GM18526 (cell line): ENCODE measurements around the gene SERINC1.

Source experiments
- POLR2A ChIP-seq: IDR thresholded peaks from 3 replicates; pipeline ENCODE4 v1.6.1; 2011; ENCODE audit not compliant: insufficient read length; ENCODE audit errors: extremely low read depth

The SERINC1 gene

DNA sequence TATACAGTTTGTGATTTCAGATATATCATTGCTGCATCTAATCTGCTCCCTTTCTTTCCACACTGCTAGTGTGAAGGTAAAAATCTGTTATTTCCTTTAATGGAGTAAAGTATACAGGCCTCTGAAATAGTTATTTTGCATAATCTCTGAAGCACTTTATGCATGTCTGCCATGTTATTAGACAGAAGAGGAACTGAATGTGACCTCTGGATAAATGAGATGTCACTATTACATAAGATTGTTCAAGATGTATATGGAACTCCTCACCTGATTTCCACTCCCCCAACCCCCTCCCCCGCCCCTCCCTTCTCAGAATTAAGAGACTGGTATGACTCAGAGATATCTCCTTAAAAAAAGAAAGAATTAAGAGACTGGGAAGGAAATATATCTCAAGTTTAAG, 26.3 kb downstream of the SERINC1 start:
- TF ChIP-seq POLR2A, result no peak

GRCh38 chr6:122438975-122439374, 32.6 kb downstream of the SERINC1 start:
- TF ChIP-seq POLR2A, result no peak

- no peak for TF ChIP-seq POLR2A
Observed at GRCh38 chr6:122432816-122433215, 38.8 kb downstream of the SERINC1 start.

DNA sequence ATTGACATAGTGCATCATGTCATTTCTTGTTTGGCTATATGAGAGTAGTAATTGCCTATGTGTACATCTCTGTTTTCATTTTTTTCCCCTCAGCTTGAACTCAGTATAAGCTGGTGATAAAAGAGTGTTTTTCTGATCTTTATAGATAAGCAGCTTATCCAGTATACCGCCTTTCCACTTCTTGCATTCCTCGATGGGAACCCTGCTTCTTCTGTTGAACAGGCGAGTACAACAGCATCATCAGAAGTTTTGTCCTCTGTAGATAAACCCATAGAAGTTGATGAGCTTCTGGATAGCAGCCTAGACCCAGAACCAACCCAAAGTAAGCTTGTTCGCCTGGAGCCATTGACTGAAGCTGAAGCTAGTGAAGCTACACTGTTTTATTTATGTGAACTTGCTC, 39.8 kb downstream of the SERINC1 start:
- no peak for TF ChIP-seq POLR2A

- TF ChIP-seq POLR2A, result no peak
Observed at GRCh38 chr6:122429323-122429722, 42.3 kb downstream of the SERINC1 start.

DNA sequence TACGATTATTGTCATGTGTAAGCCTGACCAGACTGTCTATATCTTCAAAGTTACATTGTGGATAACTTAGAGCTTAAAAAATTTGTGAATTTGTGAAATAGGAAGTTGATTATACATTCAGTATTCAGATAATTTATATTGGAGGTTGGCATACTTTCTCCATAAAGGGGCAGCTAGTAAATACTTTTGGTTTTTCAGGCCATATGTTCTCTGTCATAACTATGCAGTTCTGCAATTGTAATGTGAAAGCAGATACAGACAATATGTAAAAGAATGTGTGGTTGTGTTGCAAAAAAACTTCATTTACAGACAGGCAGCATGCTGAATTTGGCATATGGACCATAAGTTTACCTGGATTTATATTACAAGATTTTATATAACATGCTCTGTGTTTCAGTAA, 42.8 kb downstream of the SERINC1 start:
- no peak for TF ChIP-seq POLR2A

- TF ChIP-seq POLR2A, result no peak
Observed at GRCh38 chr6:122426597-122426996, 45.0 kb downstream of the SERINC1 start.

GRCh38 chr6:122423734-122424133, 47.9 kb downstream of the SERINC1 start:
- TF ChIP-seq POLR2A, result no peak

DNA sequence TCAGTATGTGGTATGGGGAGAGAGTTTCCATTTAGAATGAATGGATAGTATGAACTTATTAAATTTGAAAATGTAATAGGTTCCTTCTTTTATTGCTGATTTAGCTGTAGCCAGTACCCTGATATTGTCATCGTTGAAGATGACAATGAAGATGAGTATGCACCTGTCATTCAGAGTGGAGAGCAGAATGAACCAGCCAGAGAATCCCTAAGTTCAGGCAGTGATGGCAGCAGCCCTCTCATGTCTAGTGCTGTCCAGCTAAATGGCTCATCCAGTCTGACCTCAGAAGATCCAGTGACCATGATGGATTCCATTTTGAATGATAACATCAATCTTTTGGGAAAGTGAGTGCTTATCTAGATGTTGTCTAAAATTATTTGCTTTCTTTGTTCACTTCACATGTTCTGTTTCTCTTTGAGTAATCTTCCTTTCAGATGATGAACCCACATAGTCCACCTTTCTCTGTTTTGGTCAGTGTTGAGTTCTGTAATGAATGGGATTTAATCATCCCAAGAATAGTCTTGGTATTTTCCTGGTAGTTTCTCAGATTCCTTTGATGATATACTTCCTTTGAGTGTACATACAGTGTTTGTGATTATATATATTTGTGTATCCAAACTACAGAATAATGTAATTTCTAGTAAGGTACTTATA, 48.9 kb downstream of the SERINC1 start:
- no peak for TF ChIP-seq POLR2A

DNA sequence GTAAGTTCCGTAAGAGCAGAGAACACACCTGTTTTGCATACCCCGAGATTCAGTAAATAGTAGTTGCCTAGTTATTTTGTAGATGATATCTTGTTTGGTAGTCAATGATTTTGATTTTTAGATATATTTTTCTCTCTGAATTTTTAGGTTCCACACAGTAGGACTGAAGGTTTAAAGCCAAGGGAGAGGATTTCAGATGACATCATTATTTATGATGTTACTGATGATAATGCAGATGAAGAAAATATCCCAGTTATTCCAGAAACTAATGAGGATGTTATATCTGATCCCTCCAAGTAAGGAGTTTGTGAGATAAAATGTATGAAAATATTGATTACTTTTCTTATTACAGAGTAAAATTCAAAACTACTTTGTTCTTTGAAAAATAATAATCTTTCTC, 49.6 kb downstream of the SERINC1 start:
- no peak for TF ChIP-seq POLR2A

DNA sequence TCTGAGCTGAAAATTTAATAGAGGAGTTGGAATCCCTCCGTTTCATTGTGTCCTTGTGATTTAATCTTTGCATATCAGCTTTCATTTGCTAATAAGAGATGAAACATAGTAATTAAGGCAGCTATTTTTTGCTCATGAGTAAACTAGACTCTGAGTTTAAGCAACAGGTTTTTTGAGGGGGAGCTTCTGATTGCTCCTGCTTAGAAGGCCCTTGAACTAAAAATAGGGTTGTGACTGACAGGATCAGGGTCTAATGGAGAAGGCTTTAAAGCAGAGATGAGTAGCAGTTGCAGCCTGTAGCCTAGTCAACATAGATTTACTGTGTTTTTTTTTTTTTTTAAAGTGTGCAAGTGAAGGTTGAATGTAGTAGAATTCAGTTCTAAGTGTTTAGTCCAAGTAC, 54.8 kb downstream of the SERINC1 start:
- TF ChIP-seq POLR2A, result no peak

DNA sequence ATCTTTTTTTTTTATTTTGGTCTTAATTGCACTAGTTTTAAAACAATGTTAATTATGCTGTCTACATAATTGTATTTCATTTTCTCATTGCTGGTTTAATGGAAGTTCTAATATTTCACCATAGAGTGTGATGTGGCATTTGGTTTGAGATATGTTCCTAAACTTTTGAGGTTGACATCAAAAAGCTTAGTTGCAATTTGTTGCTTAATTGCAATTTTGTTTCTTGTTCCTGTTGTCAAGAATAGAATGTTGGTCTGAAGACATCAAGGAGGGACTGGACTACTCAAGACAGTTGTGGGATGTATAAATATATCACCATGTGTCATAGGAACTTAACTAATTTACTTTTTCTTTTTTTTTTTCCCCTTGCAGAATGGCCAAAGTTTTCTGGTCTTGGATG, 59.6 kb downstream of the SERINC1 start:
- TF ChIP-seq POLR2A, result no peak

DNA sequence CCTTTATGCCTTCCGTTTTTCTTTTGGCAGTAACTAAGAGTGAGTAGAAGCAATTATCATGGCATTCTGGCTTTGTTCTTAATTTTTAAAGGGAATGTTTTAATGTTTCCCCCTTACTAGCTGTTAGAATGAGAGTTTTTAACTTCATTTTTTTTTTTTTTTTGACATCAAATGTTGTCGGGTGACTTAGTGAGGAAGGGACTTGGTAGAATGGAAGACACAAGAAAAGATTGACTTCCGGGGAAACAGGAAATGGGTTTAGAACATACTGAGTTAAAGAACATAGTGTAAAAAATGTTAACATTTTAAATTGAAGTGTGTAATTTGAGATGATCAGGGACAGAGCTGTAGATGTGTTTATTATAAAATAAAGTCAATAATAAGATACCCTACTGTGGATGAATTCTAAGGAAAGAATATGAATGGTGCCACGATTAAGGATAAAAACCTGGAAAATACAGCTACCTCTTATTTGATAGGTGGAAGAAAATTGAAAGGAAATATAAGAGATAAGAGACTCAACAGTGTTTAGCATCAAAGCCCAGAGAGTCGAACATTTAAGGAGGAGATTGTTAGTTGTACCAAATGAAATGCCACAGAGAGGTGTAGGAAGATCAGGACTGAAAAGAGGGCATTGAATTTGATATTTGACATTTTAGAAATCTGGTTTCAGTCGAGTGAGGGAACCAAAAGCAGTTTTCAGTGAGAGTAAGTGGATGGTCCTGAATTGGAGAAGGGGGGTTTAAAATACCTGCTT, 62.7 kb downstream of the SERINC1 start:
- TF ChIP-seq POLR2A, result no peak

DNA sequence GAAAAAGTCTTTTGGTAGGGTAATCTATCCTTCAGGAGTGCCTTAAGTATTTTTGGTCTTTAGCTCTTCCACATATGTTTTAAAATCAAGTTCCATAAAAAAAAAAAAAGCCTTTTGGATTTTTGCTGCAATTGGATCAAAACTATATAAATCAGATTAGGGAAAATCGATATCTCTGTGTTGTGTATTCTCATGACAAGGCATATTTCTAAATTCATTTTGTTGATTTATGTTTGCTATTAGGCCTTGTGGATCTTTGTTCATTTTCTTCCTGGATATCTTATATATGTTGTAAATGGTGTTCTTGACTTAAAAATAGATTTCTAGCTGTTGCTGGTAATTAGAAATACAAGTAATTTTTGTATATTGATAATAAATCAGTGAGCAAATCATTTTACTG, 63.4 kb downstream of the SERINC1 start:
- no peak for TF ChIP-seq POLR2A

DNA sequence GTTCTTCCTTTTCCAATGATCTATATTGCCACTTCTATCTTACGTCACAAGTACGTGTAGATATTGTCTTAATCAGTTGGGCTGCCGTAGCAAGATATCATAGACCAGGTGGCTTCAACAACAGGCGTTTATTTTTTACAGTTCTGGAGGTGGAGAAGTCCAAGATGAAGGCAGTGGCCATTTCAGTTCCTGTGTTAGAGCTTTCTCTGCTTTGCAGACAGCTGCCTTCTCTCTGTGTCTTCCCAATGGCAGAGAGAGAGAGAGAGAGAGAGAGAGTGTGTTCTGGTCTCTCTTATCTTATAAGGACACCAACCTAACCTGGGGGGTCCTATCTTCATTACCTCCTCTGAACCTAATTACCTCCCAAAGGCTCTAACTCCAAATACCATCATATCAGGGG, 63.9 kb downstream of the SERINC1 start:
- no peak for TF ChIP-seq POLR2A

DNA sequence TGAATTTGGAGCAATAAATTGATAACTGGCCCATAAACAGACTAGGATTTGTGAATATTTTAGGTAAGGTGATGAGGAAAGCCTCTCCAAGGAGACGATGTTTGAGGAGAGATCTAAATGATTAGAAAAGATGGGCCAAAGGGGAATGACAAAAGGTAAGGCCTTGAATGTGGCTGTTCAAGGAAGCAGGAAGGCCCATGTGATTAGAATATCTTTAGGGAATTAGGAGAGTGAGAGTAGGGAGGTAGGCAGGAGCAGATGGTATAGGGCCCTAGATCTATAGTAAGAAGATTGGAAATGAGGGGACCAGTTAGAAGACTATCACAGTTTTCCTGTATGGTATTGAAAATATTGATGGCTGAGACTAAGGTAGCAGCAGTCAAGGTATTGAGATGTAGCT, 65.4 kb downstream of the SERINC1 start:
- TF ChIP-seq POLR2A, result no peak

GRCh38 chr6:122405417-122405816, 66.2 kb downstream of the SERINC1 start:
- TF ChIP-seq POLR2A, result no peak

GRCh38 chr6:122404444-122404843, 67.2 kb downstream of the SERINC1 start:
- TF ChIP-seq POLR2A, result no peak

DNA sequence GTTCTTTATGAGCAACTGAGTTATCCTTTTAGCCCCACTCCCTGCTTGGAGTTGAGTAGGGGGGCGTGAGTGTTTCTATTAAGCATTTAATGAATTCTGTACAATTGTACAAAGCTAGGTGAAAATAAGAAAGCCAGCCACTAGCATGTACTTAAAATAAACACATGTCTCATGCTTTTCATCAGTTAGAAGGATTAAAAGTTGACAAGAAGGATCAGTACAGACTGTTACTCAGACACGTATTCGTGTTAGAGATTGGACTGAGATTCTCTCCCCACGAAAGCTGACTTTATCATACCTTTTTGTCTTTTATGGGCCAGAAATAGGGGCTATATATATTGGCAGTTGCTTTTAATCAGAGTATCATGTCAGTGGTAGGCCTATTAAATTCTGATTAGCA, 70.5 kb downstream of the SERINC1 start:
- no peak for TF ChIP-seq POLR2A
